Astrocyte (in vitro differentiated cells and primary cell): ENCODE data around the gene ASAP2. TPM values are rescaled to one million over a fixed set of nuclear protein-coding genes. Genes with fewer than 3 reads are reported as not detected.

ENCODE experiments used
- DNase-seq: peaks from one replicate; pipeline ENCODE4 v3.0.0-alpha.2; 2010; ENCODE audit warnings: low read depth
- FAIRE-seq: peaks from 2 replicates; lab custom pipeline; 2011; peaks lifted over from hg19 to GRCh38; lab: Jason Lieb, UNC
- H2AFZ ChIP-seq: 2 replicates; pipeline ENCODE4 v1.6.0; 2012; ENCODE audit warnings: low read depth, low read length, inconsistent platforms
- H3K27ac ChIP-seq: 2 replicates; pipeline ENCODE4 v1.5.1; 2011; ENCODE audit warnings: low read depth, low read length, inconsistent platforms
- H3K27me3 ChIP-seq: 2 replicates; pipeline ENCODE4 v1.6.0; 2011; ENCODE audit warnings: low read length, inconsistent platforms; ENCODE audit not compliant: insufficient read depth
- H3K36me3 ChIP-seq: 2 replicates; pipeline ENCODE4 v1.5.1; 2011; ENCODE audit warnings: low read length, inconsistent platforms; ENCODE audit not compliant: insufficient read depth
- H3K4me1 ChIP-seq: 2 replicates; pipeline ENCODE4 v1.5.1; 2011; ENCODE audit warnings: low read length, inconsistent platforms; ENCODE audit not compliant: insufficient read depth
- H3K4me2 ChIP-seq: 2 replicates; pipeline ENCODE4 v1.6.0; 2012; ENCODE audit warnings: low read length, inconsistent platforms
- H3K4me3 ChIP-seq: 2 replicates; pipeline ENCODE4 v1.5.1; 2011; ENCODE audit warnings: low read depth, mild to moderate bottlenecking, low read length, inconsistent platforms; ENCODE audit not compliant: insufficient read depth
- H3K79me2 ChIP-seq: 2 replicates; pipeline ENCODE4 v1.6.0; 2012; ENCODE audit warnings: mild to moderate bottlenecking, low read length, inconsistent platforms; ENCODE audit not compliant: insufficient read depth
- H3K9ac ChIP-seq: 2 replicates; pipeline ENCODE4 v1.6.0; 2012; ENCODE audit warnings: mild to moderate bottlenecking, low read length, inconsistent platforms
- H3K9me3 ChIP-seq: 2 replicates; pipeline ENCODE4 v1.5.1; 2012; ENCODE audit warnings: low read depth, mild to moderate bottlenecking, low read length, inconsistent platforms; ENCODE audit not compliant: insufficient read depth
- H4K20me1 ChIP-seq: 2 replicates; pipeline ENCODE4 v1.6.0; 2012; ENCODE audit warnings: low read length, inconsistent platforms; ENCODE audit not compliant: insufficient read depth
- H3K27ac Mint-ChIP-seq: one replicate; pipeline ENCODE4 v1.8.0; 2021; ENCODE audit warnings: mild to moderate bottlenecking, mixed read lengths; ENCODE audit not compliant: unreplicated experiment
- H3K27me3 Mint-ChIP-seq: one replicate; pipeline ENCODE4 v1.8.0; 2021; ENCODE audit warnings: low read depth, mixed read lengths; ENCODE audit not compliant: unreplicated experiment
- H3K36me3 Mint-ChIP-seq: one replicate; pipeline ENCODE4 v1.8.0; 2021; ENCODE audit warnings: low read depth, mixed read lengths; ENCODE audit not compliant: unreplicated experiment
- H3K4me1 Mint-ChIP-seq: one replicate; pipeline ENCODE4 v1.8.0; 2021; ENCODE audit warnings: low read depth, mixed read lengths; ENCODE audit not compliant: unreplicated experiment
- H3K4me3 Mint-ChIP-seq: one replicate; pipeline ENCODE4 v1.8.0; 2021; ENCODE audit warnings: mild to moderate bottlenecking, moderate library complexity, mixed read lengths; ENCODE audit not compliant: unreplicated experiment
- H3K9me3 Mint-ChIP-seq: one replicate; pipeline ENCODE4 v1.8.0; 2021; ENCODE audit warnings: mild to moderate bottlenecking, mixed read lengths; ENCODE audit not compliant: unreplicated experiment
- EZH2 ChIP-seq: IDR thresholded peaks from 2 replicates; pipeline ENCODE4 v1.6.1; 2012; ENCODE audit warnings: mild to moderate bottlenecking, low read length, inconsistent platforms; ENCODE audit not compliant: insufficient read depth
- total RNA-seq: library from RNA; stranded (reverse); gene quantifications from 2 replicates; pipeline ENCODE4 v1.2.1, GENCODE V29; 2021
- TF ChIP-seq, protein P1 (sequence below): IDR thresholded peaks from 2 replicates; pipeline ENCODE4 v1.5.1; 2011; ENCODE audit warnings: low read depth, mild to moderate bottlenecking, inconsistent platforms, low read length, moderate library complexity; ENCODE audit not compliant: insufficient read depth

Gene ASAP2
- total RNA-seq, 1 donor from 2014 or later: 62.6 TPM

DNA sequence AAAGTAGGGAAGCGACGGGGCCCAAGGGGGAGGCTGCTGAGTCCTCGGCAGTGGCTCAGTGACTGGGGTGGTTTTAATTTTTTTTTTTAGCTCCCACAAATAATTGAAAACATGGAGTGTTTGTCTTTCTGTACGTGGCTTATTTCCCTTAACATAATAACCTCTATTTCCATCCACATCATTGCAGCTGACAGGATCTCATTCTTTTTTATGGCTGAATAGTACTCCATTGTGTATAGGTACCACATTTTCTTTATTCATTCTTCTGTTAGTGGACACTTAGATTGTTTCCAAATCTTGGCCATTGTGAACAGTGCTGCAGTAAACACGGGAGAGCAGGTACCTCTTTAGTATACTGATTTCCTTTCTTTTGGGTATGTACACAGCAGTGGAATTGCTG, 65.1 kb downstream of the ASAP2 start:
- Mint-ChIP-seq H3K27ac (no peak overlapping the region), H3K27me3 (no peaks in the 10 kb centered on the region), H3K36me3 (peaks cover 8% of the 10 kb centered on the region), H3K4me1 (peaks cover 22% of the 10 kb centered on the region), H3K9me3 (peaks cover 2% of the 10 kb centered on the region), H3K4me3 (no peak overlapping the region)
- no peak overlapping the region for H2AFZ ChIP-seq
- H3K9ac ChIP-seq: no peak overlapping the region
- peaks cover 96% of the 10 kb centered on the region for H3K79me2 ChIP-seq
- peaks cover 59% of the 10 kb centered on the region for H4K20me1 ChIP-seq
- H3K9me3 ChIP-seq: no peaks in the 10 kb centered on the region
- H3K4me1 ChIP-seq: peaks cover 5% of the 10 kb centered on the region
- no peak overlapping the region for H3K4me2 ChIP-seq
- FAIRE-seq: no peak
- H3K4me3 ChIP-seq: no peak overlapping the region
- no peak overlapping the region for H3K27ac ChIP-seq
- TF ChIP-seq, protein P1, sequence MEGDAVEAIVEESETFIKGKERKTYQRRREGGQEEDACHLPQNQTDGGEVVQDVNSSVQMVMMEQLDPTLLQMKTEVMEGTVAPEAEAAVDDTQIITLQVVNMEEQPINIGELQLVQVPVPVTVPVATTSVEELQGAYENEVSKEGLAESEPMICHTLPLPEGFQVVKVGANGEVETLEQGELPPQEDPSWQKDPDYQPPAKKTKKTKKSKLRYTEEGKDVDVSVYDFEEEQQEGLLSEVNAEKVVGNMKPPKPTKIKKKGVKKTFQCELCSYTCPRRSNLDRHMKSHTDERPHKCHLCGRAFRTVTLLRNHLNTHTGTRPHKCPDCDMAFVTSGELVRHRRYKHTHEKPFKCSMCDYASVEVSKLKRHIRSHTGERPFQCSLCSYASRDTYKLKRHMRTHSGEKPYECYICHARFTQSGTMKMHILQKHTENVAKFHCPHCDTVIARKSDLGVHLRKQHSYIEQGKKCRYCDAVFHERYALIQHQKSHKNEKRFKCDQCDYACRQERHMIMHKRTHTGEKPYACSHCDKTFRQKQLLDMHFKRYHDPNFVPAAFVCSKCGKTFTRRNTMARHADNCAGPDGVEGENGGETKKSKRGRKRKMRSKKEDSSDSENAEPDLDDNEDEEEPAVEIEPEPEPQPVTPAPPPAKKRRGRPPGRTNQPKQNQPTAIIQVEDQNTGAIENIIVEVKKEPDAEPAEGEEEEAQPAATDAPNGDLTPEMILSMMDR: no peak
- no peak for TF ChIP-seq EZH2
- H3K27me3 ChIP-seq: no peaks in the 10 kb centered on the region
- H3K36me3 ChIP-seq: no peaks in the 10 kb centered on the region
- DNase-seq: no peak

DNA sequence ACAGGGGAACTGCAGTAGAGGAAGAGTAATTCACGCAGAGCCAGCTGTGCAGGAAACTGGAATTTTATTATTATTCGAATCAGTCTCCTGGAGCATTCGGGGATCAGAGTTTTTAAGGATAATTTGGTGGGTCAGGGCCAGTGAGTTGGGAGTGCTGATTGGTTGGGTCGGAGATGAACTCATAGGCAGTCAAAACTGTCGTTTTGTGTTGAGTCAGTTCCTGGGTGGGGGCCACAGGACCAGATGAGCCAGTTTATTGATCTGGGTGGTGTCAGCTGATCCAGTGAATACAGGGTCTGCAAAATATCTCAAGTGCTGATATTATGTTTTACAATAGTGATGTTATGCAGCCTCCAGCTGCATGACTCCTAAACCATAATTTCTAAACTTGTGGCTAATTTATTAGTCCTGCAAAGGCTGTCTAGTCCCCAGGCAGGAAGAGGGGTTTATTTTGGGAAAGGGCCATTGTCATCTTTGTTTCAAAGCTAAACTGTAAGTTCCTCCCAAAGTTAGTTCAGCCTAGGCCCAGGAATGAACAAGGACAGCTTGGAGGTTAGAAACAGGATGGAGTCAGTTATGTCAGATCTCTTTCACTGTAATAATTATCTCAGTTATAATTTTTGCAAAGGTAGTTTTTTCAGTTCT, 67.0 kb downstream of the ASAP2 start:
- Histone ChIP-seq H3K36me3 (no peaks in the 10 kb centered on the region), H3K4me1 (peaks cover 5% of the 10 kb centered on the region), H3K79me2 (peaks cover 96% of the 10 kb centered on the region), H3K9ac (no peak overlapping the region), H2AFZ (no peak overlapping the region), H4K20me1 (peaks cover 58% of the 10 kb centered on the region), H3K27ac (no peak overlapping the region), H3K4me3 (no peak overlapping the region), H3K4me2 (no peak overlapping the region), H3K27me3 (no peaks in the 10 kb centered on the region), H3K9me3 (no peaks in the 10 kb centered on the region)
- no peak for FAIRE-seq
- no peak overlapping the region for H3K4me3 Mint-ChIP-seq
- TF ChIP-seq, protein P1: no peak
- TF ChIP-seq EZH2: no peak
- H3K4me1 Mint-ChIP-seq: peaks cover 23% of the 10 kb centered on the region
- DNase-seq: no peak
- no peaks in the 10 kb centered on the region for H3K27me3 Mint-ChIP-seq
- H3K27ac Mint-ChIP-seq: no peak overlapping the region
- H3K9me3 Mint-ChIP-seq: peaks cover 2% of the 10 kb centered on the region
- peaks cover 6% of the 10 kb centered on the region for H3K36me3 Mint-ChIP-seq

DNA sequence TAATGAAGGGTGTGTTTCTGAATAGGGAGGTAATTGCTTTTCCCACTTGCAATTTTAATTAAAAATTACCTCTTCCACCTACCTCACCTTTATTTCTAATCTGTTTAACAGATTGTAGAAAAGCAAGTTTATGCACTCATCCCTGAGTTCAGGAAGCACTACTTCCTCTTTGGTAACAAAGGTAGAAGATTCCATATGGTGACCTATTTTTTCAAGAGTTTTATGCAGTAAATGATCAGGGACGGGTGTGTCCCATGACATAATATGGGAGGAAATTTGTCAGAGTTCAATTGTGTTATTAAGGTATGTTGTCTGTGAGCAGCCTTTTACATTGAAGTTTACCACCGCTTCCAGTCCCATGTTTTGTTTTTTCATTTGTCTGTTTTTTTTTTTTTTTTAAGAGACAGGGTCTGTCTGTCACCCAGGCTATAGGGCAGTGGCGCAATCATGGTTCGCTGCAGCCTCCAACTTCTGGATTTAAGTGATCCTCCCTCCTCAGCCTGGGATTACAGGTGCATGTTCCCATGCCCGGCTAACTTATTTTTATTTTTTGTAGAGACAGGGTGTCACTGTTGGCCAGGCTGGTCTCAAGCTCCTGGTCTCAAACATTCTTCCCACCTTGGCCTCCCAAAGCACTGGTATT, 68.2 kb downstream of the ASAP2 start:
- H4K20me1 ChIP-seq: peaks cover 57% of the 10 kb centered on the region
- Mint-ChIP-seq H3K4me3 (no peak overlapping the region), H3K4me1 (peaks cover 23% of the 10 kb centered on the region), H3K27me3 (no peaks in the 10 kb centered on the region), H3K36me3 (peaks cover 6% of the 10 kb centered on the region), H3K27ac (no peak overlapping the region), H3K9me3 (peaks cover 2% of the 10 kb centered on the region)
- H3K4me3 ChIP-seq: no peak overlapping the region
- H3K27ac ChIP-seq: no peak overlapping the region
- H3K4me1 ChIP-seq: peaks cover 5% of the 10 kb centered on the region
- no peak overlapping the region for H2AFZ ChIP-seq
- DNase-seq: no peak
- H3K9ac ChIP-seq: no peak overlapping the region
- no peaks in the 10 kb centered on the region for H3K27me3 ChIP-seq
- no peaks in the 10 kb centered on the region for H3K36me3 ChIP-seq
- no peak overlapping the region for H3K4me2 ChIP-seq
- peaks cover 94% of the 10 kb centered on the region for H3K79me2 ChIP-seq
- FAIRE-seq: no peak
- no peak for TF ChIP-seq EZH2
- TF ChIP-seq, protein P1: no peak
- no peaks in the 10 kb centered on the region for H3K9me3 ChIP-seq
